ENCODE results near the gene TAPBPL.
"Not testable (repeated sequence)": the region's sequence is repeated elsewhere in the genome, so short reads cannot be mapped to it uniquely, and the experiment has no call there.

Gene TAPBPL

DNA sequence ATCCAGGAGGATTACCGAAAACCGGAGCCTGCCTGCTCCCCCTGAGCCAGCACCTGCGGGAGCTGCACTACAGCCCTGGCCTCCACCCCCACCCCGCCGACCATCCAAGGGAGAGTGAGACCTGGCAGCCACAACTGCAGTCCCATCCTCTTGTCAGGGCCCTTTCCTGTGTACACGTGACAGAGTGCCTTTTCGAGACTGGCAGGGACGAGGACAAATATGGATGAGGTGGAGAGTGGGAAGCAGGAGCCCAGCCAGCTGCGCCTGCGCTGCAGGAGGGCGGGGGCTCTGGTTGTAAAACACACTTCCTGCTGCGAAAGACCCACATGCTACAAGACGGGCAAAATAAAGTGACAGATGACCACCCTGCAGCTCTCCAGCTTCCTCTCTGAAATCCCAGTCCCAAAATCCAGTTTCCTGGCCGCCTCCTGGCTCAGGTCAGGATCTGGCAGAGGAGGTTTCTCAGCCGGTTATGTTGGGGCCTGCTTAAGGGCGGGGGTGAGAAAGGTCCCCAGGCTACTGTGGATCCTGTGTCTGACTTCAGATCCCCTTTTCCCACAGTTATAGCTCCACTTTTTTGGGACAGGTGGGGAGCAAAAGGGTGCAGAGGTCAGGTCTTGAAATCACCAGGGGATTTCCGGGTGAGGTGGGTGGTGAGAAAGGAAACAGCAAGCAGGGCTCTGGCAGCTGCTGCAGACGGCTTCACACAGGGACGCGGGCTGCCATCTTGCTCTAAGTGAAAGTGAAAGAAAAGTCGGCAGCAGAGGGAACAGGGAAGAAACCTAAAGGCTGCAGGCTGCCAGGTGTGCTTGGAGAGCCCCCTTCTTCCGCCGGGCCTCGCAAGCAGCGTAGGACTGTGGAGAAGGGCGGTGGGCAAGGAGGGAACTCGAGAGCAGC, at the start of gene TAPBPL:
TSS of gene TAPBPL (plus strand) at position 695 of the 897 bp plus-strand sequence. CDS start 207 bp downstream, outside the sequence.
- peak; percentile 87 for DNase-seq

DNA sequence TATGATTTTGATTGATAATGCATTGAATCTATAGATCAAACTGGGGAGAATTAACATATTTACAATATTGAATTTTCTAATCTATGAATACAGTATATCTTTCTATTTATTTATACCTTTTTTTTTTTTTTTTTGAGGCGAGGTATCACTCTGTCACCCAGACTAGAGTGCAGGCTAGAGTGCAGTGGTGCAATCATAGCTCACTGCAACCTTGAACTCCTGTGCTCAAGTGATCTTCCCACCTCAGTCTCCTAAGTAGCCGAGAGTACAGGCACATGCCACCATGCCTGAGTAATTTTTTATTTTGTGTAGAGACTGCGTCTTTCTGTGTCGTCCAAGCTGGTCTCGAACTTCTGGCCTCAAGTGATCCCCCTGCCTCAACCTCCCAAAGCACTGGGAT, 47.5 kb upstream of the TAPBPL start:
- DNase-seq: no peak

DNA sequence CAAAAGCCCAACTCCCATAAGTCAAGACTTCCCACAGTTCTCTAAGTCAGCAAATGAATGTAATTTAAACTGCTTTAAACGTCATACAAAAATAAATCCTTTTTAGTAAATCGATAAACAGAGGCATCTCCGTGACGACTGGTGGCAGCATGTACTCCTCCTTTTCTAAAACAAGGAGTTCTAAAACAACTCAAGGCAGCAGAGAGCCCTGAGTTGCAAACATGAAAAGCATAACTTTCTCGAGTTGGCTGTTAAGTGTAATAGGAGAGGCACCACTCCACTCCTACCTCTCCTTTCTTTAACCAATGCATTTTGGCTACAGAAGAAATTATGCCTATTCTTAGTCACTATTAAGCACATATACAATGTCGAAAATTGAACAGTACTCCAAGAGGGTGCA, 45.9 kb upstream of the TAPBPL start:
- DNase-seq: no peak

DNA sequence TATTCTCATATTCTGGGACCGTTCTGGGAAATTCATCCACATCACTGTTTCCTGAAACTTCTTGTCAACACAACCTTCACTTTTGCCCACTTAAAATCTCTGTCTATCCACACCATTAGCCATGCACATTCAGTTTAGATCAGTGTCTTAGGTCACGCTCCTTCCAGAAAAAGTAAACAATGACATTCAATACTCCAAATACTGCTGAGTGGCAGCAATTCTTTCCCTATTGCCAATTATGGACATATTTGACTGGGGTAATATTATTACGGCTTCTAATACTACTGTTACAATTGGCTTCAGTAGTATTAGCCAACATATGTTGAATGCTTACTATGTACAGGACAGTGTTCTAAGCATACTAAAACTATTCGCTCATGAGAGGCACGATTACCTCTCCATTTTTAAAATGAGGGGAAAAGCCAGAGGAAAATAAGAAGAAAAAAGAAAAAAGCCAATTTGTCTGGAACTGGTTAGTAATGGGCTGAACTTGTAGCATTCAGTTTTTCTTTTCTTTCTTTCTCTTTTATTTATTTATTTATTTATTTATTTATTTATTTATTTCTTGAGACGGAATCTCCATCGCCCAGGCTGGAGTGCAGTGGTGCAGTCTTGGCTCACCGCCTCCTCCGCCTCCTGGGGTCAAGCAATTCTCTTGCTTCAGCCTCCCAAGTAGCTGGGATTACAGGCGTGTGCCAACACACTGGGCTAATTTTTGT, 44.4 kb upstream of the TAPBPL start:
- no peak for DNase-seq

GRCh38 chr12:6416596-6416995, 35.2 kb upstream of the TAPBPL start:
- peak; percentile 27 for DNase-seq

- DNase-seq: no peak
These were observed 33.0 kb upstream of the TAPBPL start for GRCh38 chr12:6418796-6419195.

- DNase-seq: no peak
These were observed 31.5 kb upstream of the TAPBPL start for GRCh38 chr12:6420364-6420763.

DNA sequence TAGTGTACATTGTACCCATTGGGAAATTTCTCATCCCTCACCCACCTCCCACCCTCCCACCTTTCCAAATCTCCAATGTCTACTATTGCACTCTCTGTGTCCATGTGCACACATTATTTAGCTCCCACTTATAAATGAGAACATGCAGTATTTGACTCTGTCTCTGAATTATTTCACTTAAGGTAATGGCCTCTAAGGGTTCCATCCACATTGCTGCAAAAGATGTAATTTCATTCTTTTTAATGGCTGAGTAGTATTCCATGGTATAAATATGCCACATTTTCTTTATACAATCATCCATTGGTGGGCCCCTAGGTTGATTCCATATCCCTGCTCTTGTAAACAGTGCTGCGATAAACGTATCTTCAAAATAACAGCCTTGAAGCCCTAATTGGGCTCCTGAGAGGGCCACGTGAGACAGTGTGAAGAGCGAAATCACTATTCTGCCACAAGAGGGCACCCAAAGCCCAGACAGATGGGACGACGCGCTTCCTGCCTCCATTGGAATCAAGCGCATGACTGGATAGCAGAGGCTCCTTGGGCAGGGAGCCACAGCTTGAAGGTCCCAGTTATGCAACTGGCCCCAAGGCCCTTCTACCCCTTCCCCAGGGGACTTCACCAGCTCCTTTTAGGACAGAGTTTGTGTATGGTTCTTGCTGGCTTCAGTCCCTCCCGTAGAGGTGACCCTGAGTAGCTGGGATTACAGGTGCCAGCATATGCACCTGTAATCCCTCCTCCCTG, 28.4 kb upstream of the TAPBPL start:
- DNase-seq: peak; percentile 84

DNA sequence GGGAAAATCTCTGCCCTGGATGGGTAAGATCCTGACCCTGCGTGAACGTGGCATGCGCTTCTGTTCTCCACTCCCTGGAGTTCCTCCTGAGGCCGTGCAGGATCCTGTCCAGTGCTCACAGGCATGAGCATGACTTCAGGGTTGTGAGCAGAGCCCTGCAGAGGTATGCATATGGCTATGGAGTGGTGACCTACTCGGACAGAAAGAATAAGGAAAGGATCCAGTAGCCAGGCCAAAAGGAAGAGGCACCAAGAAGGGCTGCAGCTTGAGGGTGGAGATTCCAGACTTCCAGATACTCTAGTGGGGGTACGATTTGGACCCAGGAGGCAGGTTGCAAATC, 27.9 kb upstream of the TAPBPL start:
- no peak for DNase-seq

DNA sequence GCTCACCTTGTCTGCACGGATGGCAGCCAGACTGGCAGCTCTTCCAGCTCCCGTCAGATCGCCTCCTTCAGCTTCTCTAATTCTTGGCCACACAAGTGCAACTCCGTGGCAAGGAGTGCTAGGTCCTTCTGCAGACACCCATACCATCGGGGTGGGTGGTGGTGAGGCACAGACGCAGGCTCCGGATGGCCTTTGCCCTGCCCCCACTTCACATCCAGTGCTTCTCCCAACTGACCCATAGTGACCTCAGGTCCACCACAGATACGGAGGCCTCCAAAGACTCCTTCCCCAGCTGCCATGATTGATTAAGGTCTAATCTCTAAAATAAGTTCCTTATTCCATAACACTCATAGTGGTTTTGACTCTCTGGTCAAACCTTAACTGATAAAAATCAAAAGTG, 27.0 kb upstream of the TAPBPL start:
- no peak for DNase-seq

GRCh38 chr12:6425590-6426531, 26.0 kb upstream of the TAPBPL start:
- DNase-seq: peak; percentile 57

- peak; percentile 83 for DNase-seq
These were observed 24.8 kb upstream of the TAPBPL start for GRCh38 chr12:6426882-6427671.

GRCh38 chr12:6427796-6428195, 24.0 kb upstream of the TAPBPL start:
- DNase-seq: not testable (repeated sequence)

GRCh38 chr12:6428326-6428725, 23.5 kb upstream of the TAPBPL start:
- no peak for DNase-seq

GRCh38 chr12:6430124-6430989, 21.5 kb upstream of the TAPBPL start:
- DNase-seq: no peak

DNA sequence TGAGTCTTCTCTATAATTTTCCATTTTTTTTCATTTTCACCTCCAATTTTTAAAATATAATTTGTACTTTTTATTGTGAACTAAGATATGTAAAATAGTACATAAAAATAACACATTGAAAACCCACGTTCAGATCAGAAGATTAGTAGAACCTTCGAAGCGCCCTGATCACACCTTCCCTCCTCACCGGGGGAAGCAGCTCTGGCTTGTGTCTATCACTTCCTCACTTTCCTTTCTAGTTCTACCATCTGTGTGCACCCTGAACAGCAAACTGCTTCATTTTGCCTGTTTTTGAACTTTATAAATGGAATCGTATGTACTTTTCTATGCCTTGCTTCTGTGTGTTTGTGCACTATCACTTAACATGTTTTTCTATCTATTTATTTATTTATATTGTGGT, 18.9 kb upstream of the TAPBPL start:
- no peak for DNase-seq

- DNase-seq: no peak
These were observed 17.4 kb upstream of the TAPBPL start for GRCh38 chr12:6434205-6435140.

GRCh38 chr12:6435961-6436715, 15.7 kb upstream of the TAPBPL start:
- no peak for DNase-seq

- DNase-seq: no peak
These were observed 14.3 kb upstream of the TAPBPL start for GRCh38 chr12:6437586-6437985.

Measured in CD4-positive, alpha-beta T cell treated with Interleukin-15 for 1 hour (primary cell).